ENCODE results near the gene RTN1. TPM values are rescaled to one million over a fixed set of nuclear protein-coding genes. Genes with fewer than 3 reads are reported as not detected.

The RTN1 gene
- total RNA-seq, 1 donor from 2014 or later: 1.5 TPM

DNA sequence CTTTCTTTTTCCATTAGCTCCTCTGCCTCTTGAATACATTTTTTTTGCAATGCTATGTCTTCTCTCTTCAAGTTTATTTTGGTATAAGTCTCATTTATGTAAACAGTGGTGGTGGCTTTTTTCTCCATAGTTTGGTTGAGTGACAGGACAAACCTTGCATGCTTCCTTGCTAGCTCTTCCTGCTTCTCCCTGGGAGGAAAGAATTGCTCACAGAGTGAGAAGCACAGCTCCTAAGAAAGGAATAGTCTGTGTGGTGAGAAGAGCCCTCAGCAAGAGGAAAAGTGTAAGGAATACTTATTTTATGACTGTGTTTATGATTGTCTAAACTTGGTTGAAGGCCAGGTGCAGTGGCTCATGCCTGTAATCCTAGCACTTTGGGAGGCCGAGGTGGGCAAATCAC, 305.5 kb downstream of the RTN1 start:
- no peak for DNase-seq (ENCODE audit: low read depth, low spot score)

DNA sequence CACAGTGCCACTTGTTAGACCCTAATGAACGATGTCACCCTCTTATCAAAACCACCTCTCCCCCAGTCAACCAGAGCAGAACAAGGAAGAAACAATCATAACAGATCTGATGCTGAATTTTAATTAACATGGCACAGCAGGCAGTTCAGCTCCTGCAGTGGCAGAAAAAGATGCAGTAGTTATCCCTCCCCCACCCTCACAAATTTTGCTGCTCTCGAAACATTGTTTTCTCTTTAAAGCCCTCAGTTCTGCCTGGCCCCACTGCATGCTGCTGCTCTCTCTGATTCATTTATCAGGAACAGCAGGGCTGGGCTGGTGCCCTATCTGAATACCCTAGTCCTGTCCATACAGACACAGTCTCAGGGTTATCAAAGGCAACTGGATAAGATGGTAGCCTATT, 306.2 kb downstream of the RTN1 start:
- no peak for DNase-seq (ENCODE audit: low read depth, low spot score)

DNA sequence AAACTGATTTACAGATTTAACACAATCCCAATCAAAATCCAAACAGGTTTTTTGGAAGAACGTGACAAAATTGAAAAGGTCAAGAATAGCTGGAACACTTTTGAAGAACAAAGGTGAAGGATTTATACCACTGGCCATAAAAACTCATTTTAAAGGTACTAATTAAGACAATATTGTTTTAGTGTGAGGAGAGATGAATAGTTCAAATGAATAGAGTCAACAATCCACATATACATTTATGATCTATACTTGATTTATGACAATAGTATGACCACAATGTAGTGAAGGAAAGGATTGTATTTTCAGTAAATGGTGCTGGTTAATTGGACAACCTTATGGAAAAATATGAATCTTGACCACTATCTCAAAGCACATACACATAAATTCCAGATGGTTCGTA, 323.3 kb downstream of the RTN1 start:
- DNase-seq (ENCODE audit: low read depth, low spot score): no peak

Other genes with a start within 250 kb of the RTN1 start
- gene LRRC9, start 49.4 kb upstream of the RTN1 start, total RNA-seq: not detected in 2 replicates
- 38.3 and 45.6 TPM in 2 replicates for gene PCNX4, start 221.1 kb upstream of the RTN1 start, total RNA-seq